PFSK-1 (cell line): ENCODE measurements around the gene PNMA8B.

Experiments used
- POLR2AphosphoS5 ChIP-seq: IDR thresholded peaks from 2 replicates; pipeline ENCODE4 v1.6.1; 2012; ENCODE audit warnings: low read depth, mild to moderate bottlenecking, control low read depth, low read length, moderate library complexity
- SIN3A ChIP-seq: IDR thresholded peaks from 2 replicates; pipeline ENCODE4 v1.6.1; 2012; ENCODE audit warnings: mild to moderate bottlenecking, low read length, moderate library complexity, borderline replicate concordance; ENCODE audit not compliant: insufficient read depth
- TAF1 ChIP-seq: IDR thresholded peaks from 2 replicates; pipeline ENCODE4 v1.6.1; 2012; ENCODE audit warnings: low read length, control low read depth, borderline replicate concordance; ENCODE audit not compliant: insufficient read depth

DNA sequence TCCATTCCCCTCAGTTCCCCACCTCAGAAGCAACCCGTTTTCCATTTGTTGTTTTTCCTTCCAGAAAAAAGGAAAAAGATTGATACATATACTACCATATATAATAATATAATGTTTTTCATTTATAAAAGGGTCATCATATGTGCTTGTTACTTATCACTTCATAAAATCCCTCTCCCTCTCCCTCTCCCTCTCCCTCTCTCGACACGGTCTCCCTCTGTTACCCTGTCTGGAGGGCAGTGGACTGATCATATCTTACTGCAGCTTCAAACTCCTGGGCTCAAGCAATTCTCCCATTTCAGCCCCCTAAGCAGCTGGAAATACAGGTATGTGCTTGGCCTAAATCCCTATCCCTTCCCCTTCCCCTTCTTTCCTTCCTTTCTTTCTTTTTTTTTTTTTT lies 41.4 kb downstream of the PNMA8B start:
- TF ChIP-seq POLR2AphosphoS5 (no peak), SIN3A (no peak), TAF1 (no peak)
